Activated B cell treated with CpG ODN at 0.5 μM for 24 hours (primary cell): ENCODE results near the gene BACE2. TPM values are rescaled to one million over a fixed set of nuclear protein-coding genes. Genes with fewer than 3 reads are reported as not detected.

ENCODE experiments used
- ATAC-seq: fragments of 200-7000 bp; cut with Tn5 transposase; one replicate; pipeline ENCODE4 v1.10.0; 2021; ENCODE audit warnings: low read depth, mild to moderate bottlenecking, moderate library complexity
- CTCF ChIA-PET: fragments of 350-600 bp; sonication (Branson Sonifier 250); formaldehyde crosslinking; loops from one replicate; lab custom pipeline; 2021; ENCODE audit warnings: antibody characterized with exemption; lab: Charles Lee
- POLR2A ChIA-PET: fragments of 350-600 bp; sonication (Branson Sonifier 250); formaldehyde crosslinking; loops from one replicate; lab custom pipeline; 2021; ENCODE audit warnings: antibody characterized with exemption; lab: Charles Lee
- DNase-seq: peaks from one replicate; pipeline ENCODE4 v3.0.0; 2022
- H3K27ac Mint-ChIP-seq: one replicate; pipeline ENCODE4 v1.8.0; 2020; ENCODE audit warnings: mixed read lengths
- H3K27me3 Mint-ChIP-seq: one replicate; pipeline ENCODE4 v1.8.0; 2021; ENCODE audit warnings: mixed read lengths
- H3K36me3 Mint-ChIP-seq: one replicate; pipeline ENCODE4 v1.8.0; 2021; ENCODE audit warnings: low read depth, mixed read lengths
- H3K4me1 Mint-ChIP-seq: one replicate; pipeline ENCODE4 v1.8.0; 2021; ENCODE audit warnings: mixed read lengths
- H3K4me3 Mint-ChIP-seq: one replicate; pipeline ENCODE4 v1.8.0; 2020; ENCODE audit warnings: mild to moderate bottlenecking, mixed read lengths
- H3K9me3 Mint-ChIP-seq: one replicate; pipeline ENCODE4 v1.8.0; 2020; ENCODE audit warnings: mixed read lengths
- intact Hi-C: fragments of 100-400 bp; cut with micrococcal nuclease; formaldehyde crosslinking; loops from one replicate; pipeline ENCODE4 v1.15.1; 2024
- total RNA-seq: library from RNA; stranded (reverse); gene quantifications from 2 replicates; pipeline ENCODE4 v1.2.3, GENCODE V29; 2022
- TF ChIP-seq, protein P1 (sequence below): fragments of 200-600 bp; IDR thresholded peaks from one replicate; pipeline ENCODE4 v1.8.0; 2022; ENCODE audit warnings: antibody characterized with exemption, mild to moderate bottlenecking

BACE2 gene
- 13.0 and 17.1 TPM in 2 replicates for total RNA-seq

DNA sequence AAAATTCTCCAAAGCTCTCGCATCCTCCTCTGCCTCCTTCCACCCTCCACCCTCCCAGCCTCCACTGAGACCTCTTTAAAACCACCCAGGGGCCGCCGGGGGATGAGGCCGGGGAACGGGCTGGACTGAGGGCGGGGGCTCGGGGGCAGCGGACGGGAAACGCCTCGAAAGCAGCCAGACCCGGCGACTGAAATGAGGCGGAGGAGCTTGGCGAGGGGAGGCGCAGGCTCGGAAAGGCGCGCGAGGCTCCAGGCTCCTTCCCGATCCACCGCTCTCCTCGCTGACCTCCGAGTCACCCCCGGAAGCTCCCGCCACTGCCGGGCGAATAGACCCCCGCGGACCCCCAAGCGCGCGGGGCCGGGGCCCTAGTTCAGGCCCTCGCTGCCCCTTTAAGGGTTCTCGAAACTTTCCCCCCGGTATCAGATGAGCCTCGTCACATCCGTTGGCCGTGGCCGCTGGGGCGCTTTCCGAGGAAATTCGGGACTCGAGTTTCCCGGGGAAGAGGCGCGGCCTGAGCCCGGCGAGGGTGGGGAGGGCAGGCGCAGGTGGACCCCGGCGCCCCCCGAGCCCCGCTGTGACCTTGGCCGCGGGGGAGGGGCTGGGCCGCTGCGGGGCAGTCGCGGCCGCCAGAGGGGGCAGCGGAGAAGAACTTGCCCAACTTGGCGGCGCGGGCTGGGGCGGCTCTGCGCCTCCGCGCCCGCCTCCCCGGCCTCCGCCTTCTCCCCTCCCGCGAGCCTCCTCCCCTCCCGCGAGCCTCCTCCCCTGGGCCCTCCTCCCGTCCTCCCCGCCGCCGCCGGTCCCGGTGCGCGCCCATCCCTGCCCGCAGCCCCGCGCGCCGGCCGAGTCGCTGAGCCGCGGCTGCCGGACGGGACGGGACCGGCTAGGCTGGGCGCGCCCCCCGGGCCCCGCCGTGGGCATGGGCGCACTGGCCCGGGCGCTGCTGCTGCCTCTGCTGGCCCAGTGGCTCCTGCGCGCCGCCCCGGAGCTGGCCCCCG is at the start of gene BACE2:
BACE2 (plus strand) TSS at position 813 of the 995 bp plus-strand sequence; CDS start at position 917, 104 bp downstream.
- Mint-ChIP-seq H3K4me3 (peak within 1 kb of the TSS; percentile 88), H3K4me1 (peaks cover 26% of the 10 kb centered on the region), H3K27me3 (peaks cover 5% of the 10 kb centered on the region), H3K9me3 (no peaks in the 10 kb centered on the region), H3K36me3 (no peaks in the 10 kb centered on the region), H3K27ac (peak within 1 kb of the TSS; percentile 69)
- intact Hi-C loops = loop anchor here (1.0 to 10.0 kb wide), 6 partner anchors 67 to 1983 kb away; partner anchors contain the start of genes MX1 and PSMG1
- DNase-seq (peak; percentile 77), ATAC-seq (peak; percentile 87)
- ChIA-PET POLR2A (interaction anchor here (0.8 to 2.2 kb wide), 7 partner anchors 30 to 1818 kb away, joined by 3 to 9 read pairs (median 5); partner anchors contain the start of gene MX2), CTCF (interaction anchor here (0.7 to 7.7 kb wide), 5 partner anchors 15 to 115 kb away, joined by 3 to 49 read pairs (median 4); no protein-coding TSS in a partner anchor)
- TF ChIP-seq, protein P1, sequence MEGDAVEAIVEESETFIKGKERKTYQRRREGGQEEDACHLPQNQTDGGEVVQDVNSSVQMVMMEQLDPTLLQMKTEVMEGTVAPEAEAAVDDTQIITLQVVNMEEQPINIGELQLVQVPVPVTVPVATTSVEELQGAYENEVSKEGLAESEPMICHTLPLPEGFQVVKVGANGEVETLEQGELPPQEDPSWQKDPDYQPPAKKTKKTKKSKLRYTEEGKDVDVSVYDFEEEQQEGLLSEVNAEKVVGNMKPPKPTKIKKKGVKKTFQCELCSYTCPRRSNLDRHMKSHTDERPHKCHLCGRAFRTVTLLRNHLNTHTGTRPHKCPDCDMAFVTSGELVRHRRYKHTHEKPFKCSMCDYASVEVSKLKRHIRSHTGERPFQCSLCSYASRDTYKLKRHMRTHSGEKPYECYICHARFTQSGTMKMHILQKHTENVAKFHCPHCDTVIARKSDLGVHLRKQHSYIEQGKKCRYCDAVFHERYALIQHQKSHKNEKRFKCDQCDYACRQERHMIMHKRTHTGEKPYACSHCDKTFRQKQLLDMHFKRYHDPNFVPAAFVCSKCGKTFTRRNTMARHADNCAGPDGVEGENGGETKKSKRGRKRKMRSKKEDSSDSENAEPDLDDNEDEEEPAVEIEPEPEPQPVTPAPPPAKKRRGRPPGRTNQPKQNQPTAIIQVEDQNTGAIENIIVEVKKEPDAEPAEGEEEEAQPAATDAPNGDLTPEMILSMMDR = no peak

DNA sequence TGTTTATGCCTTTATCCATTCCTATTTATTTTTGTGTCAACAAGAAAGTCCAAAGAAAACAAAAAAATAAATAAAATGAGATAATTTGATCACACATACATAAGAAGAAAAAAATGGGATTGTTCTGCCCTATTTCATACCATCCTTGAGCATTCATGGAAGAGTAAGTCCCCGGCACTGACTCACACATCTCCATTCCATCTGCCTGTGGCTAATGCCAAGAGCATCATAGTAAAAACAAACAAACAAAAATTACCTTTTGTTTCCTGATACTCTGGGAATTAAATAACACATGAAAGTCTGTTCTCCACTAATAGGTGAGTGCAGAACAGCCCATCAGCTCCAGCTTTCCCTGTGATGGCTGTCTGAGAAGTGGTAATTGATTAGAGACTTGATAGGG is 48.1 kb upstream of the BACE2 start:
- intact Hi-C loops = loop anchor here (2.0 to 5.0 kb wide), 2 partner anchors 162 to 697 kb away; no protein-coding TSS in a partner anchor
- Mint-ChIP-seq H3K4me3 (no peak overlapping the region), H3K9me3 (no peaks in the 10 kb centered on the region), H3K36me3 (no peaks in the 10 kb centered on the region), H3K4me1 (no peaks in the 10 kb centered on the region), H3K27me3 (peaks cover 5% of the 10 kb centered on the region), H3K27ac (no peak overlapping the region)
- DNase-seq (no peak), ATAC-seq (no peak)
- TF ChIP-seq, protein P1 = no peak
- POLR2A ChIA-PET = no interaction called here
- CTCF ChIA-PET = no interaction called here

DNA sequence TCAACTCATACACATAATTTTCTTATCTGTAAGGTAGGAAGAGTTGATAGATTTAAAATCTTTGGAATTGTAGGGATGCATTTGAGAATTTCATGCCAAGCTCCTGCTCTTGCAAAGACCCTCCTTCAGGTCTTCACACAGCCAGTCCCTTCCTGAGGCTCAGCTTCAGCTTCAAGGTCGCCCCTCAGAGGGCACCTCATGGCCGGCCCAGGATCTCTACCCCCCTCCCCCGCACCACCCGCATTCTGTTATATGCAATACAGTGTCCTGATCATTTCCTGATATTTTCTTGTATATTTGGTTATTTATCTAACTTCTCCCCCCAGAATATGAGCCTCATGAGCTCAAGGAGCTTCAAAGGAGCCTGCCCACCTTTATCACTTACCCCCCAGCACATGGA is 47.0 kb upstream of the BACE2 start:
- H3K4me3 Mint-ChIP-seq = no peak overlapping the region
- TF ChIP-seq, protein P1 = no peak

DNA sequence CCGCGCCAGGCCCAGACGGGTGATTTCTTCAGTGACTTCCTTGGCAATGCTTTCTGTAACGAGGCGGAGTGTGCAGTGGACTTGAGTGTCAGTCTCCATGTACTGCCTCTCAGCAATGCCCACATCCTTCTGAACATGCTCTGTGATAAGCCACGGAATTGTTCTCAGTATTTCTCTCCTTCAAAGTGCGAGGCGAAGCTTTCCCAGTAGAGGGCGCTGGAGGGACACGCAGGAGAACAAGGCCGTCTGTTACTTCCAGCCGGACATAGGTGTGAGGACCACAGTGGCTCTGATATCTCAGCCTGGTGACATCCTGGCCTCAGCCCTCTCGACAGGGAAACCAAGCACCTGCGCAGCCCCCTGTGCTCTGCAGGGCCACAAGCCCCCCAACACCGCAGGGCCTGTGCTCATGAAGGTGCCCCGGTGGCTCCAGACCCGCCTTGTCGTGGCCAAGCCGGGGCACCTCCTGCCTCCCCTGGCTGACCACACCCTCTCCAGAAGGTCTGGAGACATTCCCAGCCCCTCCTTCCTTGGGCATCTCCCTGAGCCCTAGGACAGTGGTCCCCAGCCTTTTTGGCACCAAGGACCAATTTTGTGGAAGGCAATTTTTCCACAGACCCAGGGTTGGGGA is 46.1 kb upstream of the BACE2 start:
- no peaks in the 10 kb centered on the region for H3K36me3 Mint-ChIP-seq
- no peak overlapping the region for H3K4me3 Mint-ChIP-seq
- no peaks in the 10 kb centered on the region for H3K4me1 Mint-ChIP-seq
- intact Hi-C loops = loop anchor here (1.0 to 5.0 kb wide), 3 partner anchors 160 to 695 kb away; no protein-coding TSS in a partner anchor
- TF ChIP-seq, protein P1 = no peak
- ChIA-PET POLR2A (no interaction called here), CTCF (interaction anchor here (1.1 to 4.2 kb wide), 3 partner anchors 9 to 15 kb away, joined by 3 to 14 read pairs (median 3); no protein-coding TSS in a partner anchor)
- peak; percentile 31 for ATAC-seq
- no peak overlapping the region for H3K27ac Mint-ChIP-seq
- DNase-seq = peak; percentile 41
- H3K9me3 Mint-ChIP-seq = no peaks in the 10 kb centered on the region
- H3K27me3 Mint-ChIP-seq = peaks cover 5% of the 10 kb centered on the region

More for the DNA sequence above, 47.0 kb upstream of the BACE2 start:
- no peak overlapping the region for H3K27ac Mint-ChIP-seq
- POLR2A ChIA-PET = no interaction called here
- CTCF ChIA-PET = interaction anchor here (1.1 to 1.2 kb wide), 2 partner anchors 8 to 339 kb away, joined by 3 to 4 read pairs; no protein-coding TSS in a partner anchor
- DNase-seq (no peak), ATAC-seq (no peak)
- H3K36me3 Mint-ChIP-seq = no peaks in the 10 kb centered on the region
- intact Hi-C loops = loop anchor here (1.0 to 5.0 kb wide), 3 partner anchors 161 to 696 kb away; no protein-coding TSS in a partner anchor
- no peaks in the 10 kb centered on the region for H3K9me3 Mint-ChIP-seq
- H3K4me1 Mint-ChIP-seq = no peaks in the 10 kb centered on the region
- H3K27me3 Mint-ChIP-seq = peaks cover 5% of the 10 kb centered on the region
